Stimulated activated CD4-positive, alpha-beta T cell treated with anti-CD3 and anti-CD28 coated beads, Interleukin-15, amount 100 ng/mL, for 24 hours (primary cell): ENCODE data around the gene THBS1.

Source experiments
- DNase-seq: peaks from one replicate; pipeline ENCODE4 v3.0.0-alpha.2; 2020

Gene THBS1

DNA sequence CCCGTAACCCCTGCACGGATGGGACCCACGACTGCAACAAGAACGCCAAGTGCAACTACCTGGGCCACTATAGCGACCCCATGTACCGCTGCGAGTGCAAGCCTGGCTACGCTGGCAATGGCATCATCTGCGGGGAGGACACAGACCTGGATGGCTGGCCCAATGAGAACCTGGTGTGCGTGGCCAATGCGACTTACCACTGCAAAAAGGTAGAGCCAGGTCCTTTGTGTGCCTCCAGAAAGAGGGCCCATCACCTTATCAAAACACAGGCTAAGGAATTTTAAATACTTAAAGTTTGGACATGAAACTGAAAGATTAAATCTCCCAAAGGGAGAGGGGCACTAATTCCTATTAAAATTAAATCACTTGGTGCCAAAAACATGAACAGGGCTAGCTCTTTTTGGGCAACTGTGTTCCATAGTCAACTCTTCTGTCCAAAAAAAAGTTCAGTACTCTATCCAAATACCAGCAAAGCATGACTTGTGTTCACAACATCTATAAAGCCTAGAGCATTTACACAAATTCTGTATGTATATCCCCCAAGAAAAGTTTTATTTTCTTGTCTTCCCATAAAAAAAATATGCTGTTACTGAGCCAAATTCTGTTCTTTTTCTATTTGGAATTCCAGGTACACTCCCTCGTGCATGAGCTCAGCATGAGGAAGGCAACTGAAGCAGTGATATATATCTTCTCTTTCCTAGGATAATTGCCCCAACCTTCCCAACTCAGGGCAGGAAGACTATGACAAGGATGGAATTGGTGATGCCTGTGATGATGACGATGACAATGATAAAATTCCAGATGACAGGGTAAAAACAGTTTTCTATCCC lies 9.2 kb downstream of the THBS1 start:
- DNase-seq: no peak

- no peak for DNase-seq
Measured at GRCh38 chr15:39591141-39591895, 10.4 kb downstream of the THBS1 start.

- DNase-seq: no peak
Measured at GRCh38 chr15:39591896-39592315, 11.0 kb downstream of the THBS1 start.

GRCh38 chr15:39592500-39592899 lies 11.6 kb downstream of the THBS1 start:
- no peak for DNase-seq

GRCh38 chr15:39593071-39593655 lies 12.3 kb downstream of the THBS1 start:
- no peak for DNase-seq

DNA sequence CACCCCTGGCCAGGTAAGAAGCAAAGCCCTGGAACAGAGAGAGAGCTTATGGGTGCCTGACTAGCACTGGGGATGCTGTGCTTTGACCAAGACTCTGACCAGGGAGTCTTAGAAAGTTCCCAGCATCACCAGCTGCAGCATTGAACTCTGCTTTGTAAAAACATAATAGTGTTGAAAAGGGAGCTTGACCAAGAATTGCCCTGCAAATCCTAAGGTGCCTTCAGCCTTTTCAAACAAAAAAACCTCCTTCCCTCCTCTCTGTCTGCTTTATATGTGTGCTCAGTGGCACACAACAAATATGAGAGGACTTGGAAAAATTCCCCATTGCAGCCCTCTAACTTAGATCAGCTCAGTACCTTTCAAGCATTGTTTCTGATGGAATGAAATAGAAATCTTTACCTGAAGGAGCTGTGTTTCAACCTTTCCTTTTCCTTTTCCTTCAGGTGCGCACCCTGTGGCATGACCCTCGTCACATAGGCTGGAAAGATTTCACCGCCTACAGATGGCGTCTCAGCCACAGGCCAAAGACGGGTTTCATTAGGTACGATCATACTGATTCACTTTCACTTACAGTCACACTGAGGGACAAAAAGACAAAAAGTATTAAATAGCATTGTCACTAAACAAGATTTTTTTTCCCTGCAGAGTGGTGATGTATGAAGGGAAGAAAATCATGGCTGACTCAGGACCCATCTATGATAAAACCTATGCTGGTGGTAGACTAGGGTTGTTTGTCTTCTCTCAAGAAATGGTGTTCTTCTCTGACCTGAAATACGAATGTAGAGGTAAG lies 13.0 kb downstream of the THBS1 start:
- peak; percentile 28 for DNase-seq

DNA sequence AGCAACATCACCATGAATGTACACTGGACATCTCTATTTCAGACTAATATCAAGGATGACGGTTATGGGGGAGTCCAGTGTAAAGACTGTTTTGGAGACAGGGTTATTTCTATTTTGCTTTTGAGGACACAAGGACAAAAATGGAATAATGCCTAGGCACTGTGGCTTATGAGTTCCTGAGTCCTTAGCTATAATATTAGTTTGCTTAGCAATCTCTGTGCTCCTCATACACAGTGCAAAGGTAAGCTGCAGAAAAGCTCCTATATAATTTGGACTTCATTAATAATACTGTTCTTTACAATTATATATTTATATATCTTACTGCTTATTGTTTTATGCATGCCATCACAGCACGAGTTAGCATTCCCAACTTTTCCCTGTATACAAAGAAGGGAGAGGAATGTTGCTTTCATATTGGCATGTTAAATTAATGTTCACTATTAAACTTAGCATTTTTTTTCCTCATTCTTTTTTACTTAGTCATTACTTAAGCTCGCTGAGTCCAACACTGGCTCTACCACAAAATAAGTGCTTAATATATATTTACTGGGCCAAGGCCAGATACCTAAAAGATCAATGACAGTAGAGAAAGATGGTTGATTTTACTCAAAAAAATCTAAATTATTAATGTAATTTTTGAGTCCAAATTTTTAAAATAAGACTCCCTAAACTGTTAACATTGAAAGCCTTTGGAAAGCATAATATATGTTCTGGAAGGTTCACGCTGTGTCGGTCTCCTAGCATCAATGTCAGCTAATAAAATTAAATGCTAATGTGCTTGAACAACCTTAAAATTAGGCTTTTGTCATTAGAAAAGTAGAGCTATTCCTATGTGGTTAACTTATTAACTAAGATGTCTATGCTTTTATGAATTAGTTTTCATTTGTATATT lies 13.8 kb downstream of the THBS1 start:
- DNase-seq: no peak

GRCh38 chr15:39595338-39596221 lies 14.7 kb downstream of the THBS1 start:
- no peak for DNase-seq

DNA sequence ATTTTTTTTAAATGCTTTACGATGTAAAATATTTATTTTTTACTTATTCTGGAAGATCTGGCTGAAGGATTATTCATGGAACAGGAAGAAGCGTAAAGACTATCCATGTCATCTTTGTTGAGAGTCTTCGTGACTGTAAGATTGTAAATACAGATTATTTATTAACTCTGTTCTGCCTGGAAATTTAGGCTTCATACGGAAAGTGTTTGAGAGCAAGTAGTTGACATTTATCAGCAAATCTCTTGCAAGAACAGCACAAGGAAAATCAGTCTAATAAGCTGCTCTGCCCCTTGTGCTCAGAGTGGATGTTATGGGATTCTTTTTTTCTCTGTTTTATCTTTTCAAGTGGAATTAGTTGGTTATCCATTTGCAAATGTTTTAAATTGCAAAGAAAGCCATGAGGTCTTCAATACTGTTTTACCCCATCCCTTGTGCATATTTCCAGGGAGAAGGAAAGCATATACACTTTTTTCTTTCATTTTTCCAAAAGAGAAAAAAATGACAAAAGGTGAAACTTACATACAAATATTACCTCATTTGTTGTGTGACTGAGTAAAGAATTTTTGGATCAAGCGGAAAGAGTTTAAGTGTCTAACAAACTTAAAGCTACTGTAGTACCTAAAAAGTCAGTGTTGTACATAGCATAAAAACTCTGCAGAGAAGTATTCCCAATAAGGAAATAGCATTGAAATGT lies 15.6 kb downstream of the THBS1 start:
- DNase-seq: no peak

GRCh38 chr15:39597336-39597735 lies 16.5 kb downstream of the THBS1 start:
- no peak for DNase-seq

- DNase-seq: no peak
Measured at GRCh38 chr15:39597751-39598185, 16.9 kb downstream of the THBS1 start.

GRCh38 chr15:39598186-39598850 lies 17.4 kb downstream of the THBS1 start:
- no peak for DNase-seq

DNA sequence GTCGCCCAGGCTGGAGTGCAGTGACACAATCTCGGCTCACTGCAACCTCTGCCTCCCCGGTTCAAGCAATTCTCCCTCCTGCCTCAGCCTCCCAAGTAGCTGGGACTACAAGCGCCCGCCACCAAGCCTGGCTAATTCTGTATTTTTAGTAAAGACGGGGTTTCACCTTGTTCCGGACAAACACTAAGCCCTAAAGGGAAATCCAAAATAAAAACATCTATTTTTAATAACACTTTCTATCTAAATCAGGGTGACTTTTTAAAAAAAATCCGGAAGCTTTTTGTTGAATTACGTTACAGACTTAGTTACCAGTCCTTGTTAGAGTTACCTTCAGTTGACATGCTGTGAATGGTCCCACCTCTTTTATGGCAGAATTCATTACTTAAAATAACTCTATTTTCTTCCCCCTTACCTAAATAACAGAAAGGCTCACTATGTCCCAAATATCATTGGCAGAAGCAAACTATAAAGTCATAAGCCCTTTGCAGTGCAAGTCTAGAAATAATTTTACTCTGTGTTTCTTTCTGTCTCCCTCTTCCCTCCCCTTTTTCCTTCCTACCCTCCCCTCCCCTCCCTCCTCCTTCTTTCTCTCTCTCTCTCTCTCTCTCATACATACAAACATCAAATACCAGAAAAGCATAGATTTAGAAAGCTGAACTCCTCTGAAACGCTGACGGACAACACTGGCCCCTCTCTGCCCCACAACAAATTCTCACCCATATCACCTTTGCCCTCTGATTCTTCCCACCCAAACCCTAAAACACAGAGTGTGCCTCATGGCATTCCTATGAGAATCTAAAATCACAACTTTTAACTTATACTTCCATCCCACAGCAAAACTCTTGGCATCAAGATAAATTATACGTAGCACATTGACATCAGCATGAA lies 18.3 kb downstream of the THBS1 start:
- DNase-seq: no peak

- DNase-seq: no peak
Measured at GRCh38 chr15:39599871-39600270, 19.0 kb downstream of the THBS1 start.

GRCh38 chr15:39602143-39602542 lies 21.3 kb downstream of the THBS1 start:
- no peak for DNase-seq

- DNase-seq: no peak
Measured at GRCh38 chr15:39605146-39605545, 24.3 kb downstream of the THBS1 start.

- DNase-seq: no peak
Measured at GRCh38 chr15:39608185-39609139, 27.6 kb downstream of the THBS1 start.
